ENCODE data around the gene CEP162. TPM values are rescaled to one million over a fixed set of nuclear protein-coding genes. Genes with fewer than 3 reads are reported as not detected.
"Not testable (repeated sequence)": the region's sequence is repeated elsewhere in the genome, so short reads cannot be mapped to it uniquely, and the experiment has no call there.

CEP162 gene
- total RNA-seq, 1 experiment from 2014 or later: 2.4 TPM

GRCh38 chr6:84119277-84119676, 108.2 kb downstream of the CEP162 start:
- Mint-ChIP-seq H3K4me1 (ENCODE audit: insufficient read depth, unreplicated experiment) (no peaks in the 10 kb centered on the region), H3K36me3 (ENCODE audit: insufficient read depth, unreplicated experiment) (no peaks in the 10 kb centered on the region), H3K27ac (ENCODE audit: low read depth, unreplicated experiment) (no peak overlapping the region), H3K27me3 (ENCODE audit: insufficient read depth, unreplicated experiment) (no peaks in the 10 kb centered on the region), H3K4me3 (ENCODE audit: unreplicated experiment) (no peak overlapping the region), H3K9me3 (ENCODE audit: unreplicated experiment) (peaks cover 18% of the 10 kb centered on the region)
- TF ChIP-seq, protein P1, sequence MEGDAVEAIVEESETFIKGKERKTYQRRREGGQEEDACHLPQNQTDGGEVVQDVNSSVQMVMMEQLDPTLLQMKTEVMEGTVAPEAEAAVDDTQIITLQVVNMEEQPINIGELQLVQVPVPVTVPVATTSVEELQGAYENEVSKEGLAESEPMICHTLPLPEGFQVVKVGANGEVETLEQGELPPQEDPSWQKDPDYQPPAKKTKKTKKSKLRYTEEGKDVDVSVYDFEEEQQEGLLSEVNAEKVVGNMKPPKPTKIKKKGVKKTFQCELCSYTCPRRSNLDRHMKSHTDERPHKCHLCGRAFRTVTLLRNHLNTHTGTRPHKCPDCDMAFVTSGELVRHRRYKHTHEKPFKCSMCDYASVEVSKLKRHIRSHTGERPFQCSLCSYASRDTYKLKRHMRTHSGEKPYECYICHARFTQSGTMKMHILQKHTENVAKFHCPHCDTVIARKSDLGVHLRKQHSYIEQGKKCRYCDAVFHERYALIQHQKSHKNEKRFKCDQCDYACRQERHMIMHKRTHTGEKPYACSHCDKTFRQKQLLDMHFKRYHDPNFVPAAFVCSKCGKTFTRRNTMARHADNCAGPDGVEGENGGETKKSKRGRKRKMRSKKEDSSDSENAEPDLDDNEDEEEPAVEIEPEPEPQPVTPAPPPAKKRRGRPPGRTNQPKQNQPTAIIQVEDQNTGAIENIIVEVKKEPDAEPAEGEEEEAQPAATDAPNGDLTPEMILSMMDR (IDR thresholded peaks at IDR 0.05; ENCODE audit: unreplicated experiment): no peak
- ChIA-PET POLR2A (interaction anchor here (0.7 kb wide), 1 partner anchor 522 kb away, joined by 3 read pairs; no protein-coding TSS in a partner anchor), CTCF (no interaction called here)
- BruUV-seq (replicated peaks): no TSS peak
- DNase-seq (ENCODE audit: unreplicated experiment): no peak
- intact Hi-C loops (cut with micrococcal nuclease): no loop called here

GRCh38 chr6:84118191-84118590, 109.3 kb downstream of the CEP162 start:
- POLR2A ChIA-PET: no interaction called here
- H3K4me3 Mint-ChIP-seq (ENCODE audit: unreplicated experiment): no peak overlapping the region
- intact Hi-C loops (cut with micrococcal nuclease): no loop called here
- H3K9me3 Mint-ChIP-seq (ENCODE audit: unreplicated experiment): peaks cover 13% of the 10 kb centered on the region
- BruUV-seq (replicated peaks): no TSS peak
- CTCF ChIA-PET: no interaction called here
- no peak for DNase-seq (ENCODE audit: unreplicated experiment)
- no peaks in the 10 kb centered on the region for H3K36me3 Mint-ChIP-seq (ENCODE audit: insufficient read depth, unreplicated experiment)
- H3K27me3 Mint-ChIP-seq (ENCODE audit: insufficient read depth, unreplicated experiment): peaks cover 2% of the 10 kb centered on the region
- TF ChIP-seq, protein P1 (IDR thresholded peaks at IDR 0.05; ENCODE audit: unreplicated experiment): no peak
- H3K27ac Mint-ChIP-seq (ENCODE audit: low read depth, unreplicated experiment): no peak overlapping the region
- no peaks in the 10 kb centered on the region for H3K4me1 Mint-ChIP-seq (ENCODE audit: insufficient read depth, unreplicated experiment)

- POLR2A ChIA-PET, CTCF ChIA-PET: not testable (repeated sequence)
Observed at GRCh38 chr6:84114933-84115594, 112.4 kb downstream of the CEP162 start.

DNA sequence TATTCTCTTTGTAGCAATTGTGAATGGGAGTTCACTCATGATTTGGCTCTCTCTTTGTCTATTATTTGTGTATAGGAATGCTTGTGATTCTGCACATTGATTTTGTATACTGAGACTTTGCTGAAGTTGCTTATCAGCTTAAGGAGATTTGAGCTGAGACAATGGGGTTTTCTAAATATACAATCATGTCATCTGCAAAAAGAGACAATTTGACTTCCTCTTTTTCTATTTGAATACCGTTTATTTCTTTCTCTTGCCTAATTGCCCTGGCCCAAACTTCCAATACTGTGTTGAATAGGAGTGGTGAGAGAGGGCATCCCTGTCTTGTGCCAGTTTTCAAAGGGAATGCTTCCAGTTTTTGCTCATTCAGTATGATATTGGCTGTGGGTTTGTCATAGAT, 116.1 kb downstream of the CEP162 start:
- H3K27me3 Mint-ChIP-seq (ENCODE audit: insufficient read depth, unreplicated experiment): peaks cover 17% of the 10 kb centered on the region
- H3K36me3 Mint-ChIP-seq (ENCODE audit: insufficient read depth, unreplicated experiment); H3K27ac Mint-ChIP-seq (ENCODE audit: low read depth, unreplicated experiment); POLR2A ChIA-PET; BruUV-seq (replicated peaks); DNase-seq (ENCODE audit: unreplicated experiment); intact Hi-C loops (cut with micrococcal nuclease); H3K9me3 Mint-ChIP-seq (ENCODE audit: unreplicated experiment); H3K4me3 Mint-ChIP-seq (ENCODE audit: unreplicated experiment); CTCF ChIA-PET; H3K4me1 Mint-ChIP-seq (ENCODE audit: insufficient read depth, unreplicated experiment): not testable (repeated sequence)

More at GRCh38 chr6:84114933-84115594, 112.4 kb downstream of the CEP162 start:
- H3K4me3 Mint-ChIP-seq (ENCODE audit: unreplicated experiment); H3K36me3 Mint-ChIP-seq (ENCODE audit: insufficient read depth, unreplicated experiment); intact Hi-C loops (cut with micrococcal nuclease); BruUV-seq (replicated peaks); H3K27ac Mint-ChIP-seq (ENCODE audit: low read depth, unreplicated experiment); DNase-seq (ENCODE audit: unreplicated experiment); H3K4me1 Mint-ChIP-seq (ENCODE audit: insufficient read depth, unreplicated experiment): not testable (repeated sequence)
- H3K9me3 Mint-ChIP-seq (ENCODE audit: unreplicated experiment): peaks cover 13% of the 10 kb centered on the region
- H3K27me3 Mint-ChIP-seq (ENCODE audit: insufficient read depth, unreplicated experiment): peaks cover 17% of the 10 kb centered on the region

GRCh38 chr6:84107495-84107894, 119.9 kb downstream of the CEP162 start:
- H3K27me3 Mint-ChIP-seq (ENCODE audit: insufficient read depth, unreplicated experiment): peaks cover 9% of the 10 kb centered on the region
- CTCF ChIA-PET: interaction anchor here (0.9 kb wide), 1 partner anchor 224 kb away, joined by 3 read pairs; no protein-coding TSS in a partner anchor
- POLR2A ChIA-PET: no interaction called here

DNA sequence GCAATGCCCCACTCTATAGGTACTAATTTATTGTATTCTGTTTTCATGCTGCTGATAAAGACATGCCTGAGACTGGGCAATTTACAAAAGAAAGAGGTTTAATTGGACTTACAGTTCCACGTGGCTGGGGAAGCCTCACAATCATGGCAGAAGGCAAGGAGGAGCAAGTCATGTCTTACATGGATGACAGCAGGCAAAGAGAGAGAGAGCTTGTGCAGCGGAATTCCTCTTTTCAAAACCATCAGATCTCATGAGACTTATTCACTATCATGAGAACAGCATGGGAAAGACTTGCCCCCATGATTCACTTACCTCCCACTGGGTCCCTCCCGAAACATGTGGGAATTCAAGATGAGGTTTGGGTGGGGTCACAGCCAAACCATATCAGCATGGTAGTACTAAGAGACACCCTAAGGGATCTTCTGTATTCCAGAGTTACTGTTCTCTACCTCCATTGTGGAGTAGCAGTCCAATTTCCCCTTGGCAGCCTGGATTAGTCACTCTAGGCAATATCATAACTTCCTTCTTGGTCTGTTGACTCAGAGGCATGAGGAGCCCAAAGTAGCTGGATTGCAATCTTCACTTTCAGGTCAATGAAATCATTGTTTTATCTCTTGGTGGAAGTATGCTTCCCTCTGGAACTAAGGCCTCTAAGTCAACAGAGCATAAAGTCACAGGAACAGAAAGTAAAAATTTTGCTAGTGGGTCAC, 122.1 kb downstream of the CEP162 start:
- peaks cover 12% of the 10 kb centered on the region for H3K27me3 Mint-ChIP-seq (ENCODE audit: insufficient read depth, unreplicated experiment)
- POLR2A ChIA-PET; H3K9me3 Mint-ChIP-seq (ENCODE audit: unreplicated experiment); BruUV-seq (replicated peaks); H3K4me3 Mint-ChIP-seq (ENCODE audit: unreplicated experiment); H3K4me1 Mint-ChIP-seq (ENCODE audit: insufficient read depth, unreplicated experiment); H3K36me3 Mint-ChIP-seq (ENCODE audit: insufficient read depth, unreplicated experiment); DNase-seq (ENCODE audit: unreplicated experiment); intact Hi-C loops (cut with micrococcal nuclease); H3K27ac Mint-ChIP-seq (ENCODE audit: low read depth, unreplicated experiment): not testable (repeated sequence)
- CTCF ChIA-PET: interaction anchor here (0.7 kb wide), 1 partner anchor 153 kb away, joined by 3 read pairs; no protein-coding TSS in a partner anchor

More at GRCh38 chr6:84107495-84107894, 119.9 kb downstream of the CEP162 start:
- no peak for DNase-seq (ENCODE audit: unreplicated experiment)
- H3K36me3 Mint-ChIP-seq (ENCODE audit: insufficient read depth, unreplicated experiment): no peaks in the 10 kb centered on the region
- no peaks in the 10 kb centered on the region for H3K4me1 Mint-ChIP-seq (ENCODE audit: insufficient read depth, unreplicated experiment)
- intact Hi-C loops (cut with micrococcal nuclease): no loop called here
- no peak overlapping the region for H3K4me3 Mint-ChIP-seq (ENCODE audit: unreplicated experiment)
- H3K27ac Mint-ChIP-seq (ENCODE audit: low read depth, unreplicated experiment): no peak overlapping the region
- H3K9me3 Mint-ChIP-seq (ENCODE audit: unreplicated experiment): no peaks in the 10 kb centered on the region
- TF ChIP-seq, protein P1 (IDR thresholded peaks at IDR 0.05; ENCODE audit: unreplicated experiment): no peak
- no TSS peak for BruUV-seq (replicated peaks)

All from MCF 10A (cell line).